ENCODE measurements around the gene ARPC1B. TPM values are rescaled to one million over a fixed set of nuclear protein-coding genes. Genes with fewer than 3 reads are reported as not detected.
"Not testable (repeated sequence)": the region's sequence is repeated elsewhere in the genome, so short reads cannot be mapped to it uniquely, and the experiment has no call there.

The ARPC1B gene
- polyA plus RNA-seq, 1 donor = 73.1 TPM

DNA sequence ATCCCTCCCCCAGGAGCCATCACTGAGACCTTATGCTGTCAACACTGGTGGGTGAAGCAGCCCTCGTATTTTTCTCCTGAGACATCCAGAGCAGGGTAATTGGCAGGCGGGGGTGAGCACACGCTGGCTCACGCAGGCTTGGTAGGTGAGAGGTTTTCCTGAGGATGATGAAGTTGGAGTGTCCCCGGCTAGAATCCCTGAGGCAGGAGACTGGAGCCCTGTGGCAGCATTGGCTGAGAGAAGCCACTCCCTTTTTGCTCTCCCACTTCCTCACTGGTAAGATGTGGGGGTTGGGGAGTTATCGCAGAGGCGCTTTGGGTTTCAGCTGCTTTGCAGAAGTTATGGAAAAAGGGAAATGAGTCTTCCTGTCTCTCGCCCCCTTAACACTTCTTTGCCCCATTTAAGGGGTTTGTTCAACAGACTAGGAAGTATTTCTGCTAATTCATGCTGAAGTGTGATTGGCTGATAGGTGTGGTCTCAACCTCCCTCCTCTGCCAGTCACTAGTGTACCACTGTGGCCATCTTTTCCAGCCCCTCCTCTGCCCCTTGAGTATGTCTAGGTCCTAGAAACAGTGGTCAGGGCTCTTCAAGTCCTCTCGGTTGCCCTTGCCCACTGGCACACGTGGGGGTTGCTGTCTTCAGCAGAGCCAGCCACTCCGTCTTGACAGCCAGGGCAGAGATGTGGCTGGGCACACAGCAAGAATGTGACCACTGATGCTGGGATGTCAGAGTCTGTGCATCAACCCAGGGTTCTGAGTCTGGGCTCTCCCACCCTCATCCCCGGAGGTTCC is 5.7 kb downstream of the ARPC1B start:
- peaks cover 6% of the 10 kb centered on the region for H3K36me3 ChIP-seq (ENCODE audit: control insufficient read depth, insufficient read depth, low read length)
- H3K4me1 ChIP-seq (ENCODE audit: control insufficient read depth, insufficient read depth, low read length) = peaks cover 11% of the 10 kb centered on the region
- no peaks in the 10 kb centered on the region for H3K9me3 ChIP-seq (ENCODE audit: control insufficient read depth, low read depth, low read length)
- no peaks in the 10 kb centered on the region for H3K27me3 ChIP-seq (ENCODE audit: control insufficient read depth, insufficient read depth, low read length)
- no peak overlapping the region for H3K4me3 ChIP-seq (ENCODE audit: low read length)
- no peak for DNase-seq
- no CpG with 5 or more reads among the region's 12 CpGs for WGBS (ENCODE audit: insufficient coverage, low lambda C conversion rate)
- H3K27ac ChIP-seq (ENCODE audit: low read length) = no peak overlapping the region

DNA sequence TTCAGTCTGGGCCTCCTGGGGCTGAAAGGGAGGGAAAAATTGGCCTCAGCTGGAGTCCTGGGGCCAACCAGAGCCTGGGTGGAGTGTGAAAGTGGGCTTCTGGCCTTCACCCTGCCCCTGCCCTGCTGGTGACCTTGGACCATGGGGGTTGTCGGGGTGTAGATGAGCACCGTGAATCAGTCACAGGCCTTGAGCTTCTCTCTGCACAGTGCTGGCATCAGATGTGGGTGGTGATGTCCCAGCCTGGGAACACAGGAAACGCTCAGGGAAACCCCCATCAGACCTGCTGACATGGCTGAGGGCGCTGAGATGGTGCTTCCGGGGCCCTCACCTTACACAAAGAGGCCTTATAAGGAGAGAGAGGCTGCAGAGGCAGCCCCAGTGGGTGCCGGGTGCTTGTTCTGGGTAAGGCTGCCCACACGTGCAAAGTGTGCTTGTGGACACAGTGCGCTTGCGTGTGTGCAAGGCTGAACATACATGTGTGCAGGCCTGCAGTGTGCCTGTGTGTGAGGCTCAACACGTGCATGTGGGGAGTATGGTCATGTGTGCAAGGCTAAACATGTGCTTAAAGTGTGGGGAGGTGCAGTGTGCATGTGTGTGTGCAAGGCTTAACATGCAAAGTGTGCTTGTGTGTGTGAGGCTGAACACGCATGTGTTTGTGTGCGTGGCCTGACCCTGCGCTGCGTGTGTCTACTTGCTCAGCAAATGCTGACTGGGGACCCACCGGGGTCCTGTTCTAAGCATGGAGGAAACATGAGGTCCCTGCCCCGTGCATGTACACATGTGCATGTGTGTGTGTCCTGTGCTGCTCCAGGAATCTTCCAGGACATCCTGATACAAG is 6.5 kb downstream of the ARPC1B start:
- no CpG with 5 or more reads among the region's 16 CpGs for WGBS (ENCODE audit: insufficient coverage, low lambda C conversion rate)
- H3K4me1 ChIP-seq (ENCODE audit: control insufficient read depth, insufficient read depth, low read length) = peaks cover 6% of the 10 kb centered on the region

DNA sequence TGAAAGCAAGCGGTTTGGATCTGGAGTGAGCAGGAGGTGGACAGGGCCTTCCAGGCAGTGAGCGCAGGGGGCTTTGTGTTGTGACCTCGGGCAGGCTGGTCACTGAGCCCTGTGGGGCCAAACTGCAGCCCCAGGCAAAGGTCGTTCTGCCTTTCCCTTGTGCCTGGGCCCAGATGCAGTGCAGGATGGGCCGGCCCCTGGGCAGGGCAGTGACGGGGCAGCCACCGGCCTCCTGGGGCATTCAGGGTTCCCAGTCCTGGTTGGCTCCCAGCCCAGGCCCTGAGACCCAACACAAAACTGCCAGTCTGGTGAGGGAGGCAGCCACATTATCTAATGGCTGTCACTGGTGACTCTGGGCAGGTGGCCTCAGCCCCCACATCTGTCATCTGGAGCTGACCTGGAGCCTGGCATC is 7.1 kb downstream of the ARPC1B start:
- H3K27me3 ChIP-seq (ENCODE audit: control insufficient read depth, insufficient read depth, low read length) = no peaks in the 10 kb centered on the region
- H3K9me3 ChIP-seq (ENCODE audit: control insufficient read depth, low read depth, low read length) = no peaks in the 10 kb centered on the region
- H3K36me3 ChIP-seq (ENCODE audit: control insufficient read depth, insufficient read depth, low read length) = peaks cover 11% of the 10 kb centered on the region
- WGBS (ENCODE audit: insufficient coverage, low lambda C conversion rate) = no CpG with 5 or more reads among the region's 7 CpGs
- no peak for DNase-seq
- no peak overlapping the region for H3K27ac ChIP-seq (ENCODE audit: low read length)
- no peak overlapping the region for H3K4me3 ChIP-seq (ENCODE audit: low read length)
- H3K4me1 ChIP-seq (ENCODE audit: control insufficient read depth, insufficient read depth, low read length) = peaks cover 4% of the 10 kb centered on the region

More for the DNA sequence above, 6.5 kb downstream of the ARPC1B start:
- H3K4me3 ChIP-seq (ENCODE audit: low read length) = no peak overlapping the region
- H3K27ac ChIP-seq (ENCODE audit: low read length) = no peak overlapping the region
- H3K9me3 ChIP-seq (ENCODE audit: control insufficient read depth, low read depth, low read length) = no peaks in the 10 kb centered on the region
- H3K36me3 ChIP-seq (ENCODE audit: control insufficient read depth, insufficient read depth, low read length) = peaks cover 6% of the 10 kb centered on the region
- no peak for DNase-seq
- no peaks in the 10 kb centered on the region for H3K27me3 ChIP-seq (ENCODE audit: control insufficient read depth, insufficient read depth, low read length)

DNA sequence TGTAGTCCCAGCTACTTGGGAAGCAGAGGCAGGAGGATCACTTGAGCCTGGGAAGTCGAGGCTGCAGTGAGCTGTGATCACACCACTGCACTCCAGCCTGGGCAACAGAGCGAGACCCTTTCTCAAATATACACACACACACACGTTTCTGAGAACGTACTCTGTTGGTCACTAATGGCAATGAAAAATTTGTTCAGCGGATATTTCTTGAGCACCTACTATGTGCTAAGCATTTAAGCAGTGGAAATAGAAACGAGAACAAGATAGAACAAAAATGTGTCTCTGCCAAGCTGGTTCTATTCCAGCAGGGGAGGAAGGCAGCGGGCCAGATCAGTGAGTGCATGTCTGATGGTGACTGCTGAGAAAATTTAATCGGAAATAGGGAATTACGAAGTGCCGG is 8.7 kb downstream of the ARPC1B start:
- no CpG with 5 or more reads among the region's 10 CpGs for WGBS (ENCODE audit: insufficient coverage, low lambda C conversion rate)
- Histone ChIP-seq H3K4me1 (ENCODE audit: control insufficient read depth, insufficient read depth, low read length) (peaks cover 4% of the 10 kb centered on the region), H3K36me3 (ENCODE audit: control insufficient read depth, insufficient read depth, low read length) (peaks cover 14% of the 10 kb centered on the region), H3K27me3 (ENCODE audit: control insufficient read depth, insufficient read depth, low read length) (no peaks in the 10 kb centered on the region), H3K4me3 (ENCODE audit: low read length) (no peak overlapping the region), H3K27ac (ENCODE audit: low read length) (no peak overlapping the region), H3K9me3 (ENCODE audit: control insufficient read depth, low read depth, low read length) (no peaks in the 10 kb centered on the region)
- no peak for DNase-seq

DNA sequence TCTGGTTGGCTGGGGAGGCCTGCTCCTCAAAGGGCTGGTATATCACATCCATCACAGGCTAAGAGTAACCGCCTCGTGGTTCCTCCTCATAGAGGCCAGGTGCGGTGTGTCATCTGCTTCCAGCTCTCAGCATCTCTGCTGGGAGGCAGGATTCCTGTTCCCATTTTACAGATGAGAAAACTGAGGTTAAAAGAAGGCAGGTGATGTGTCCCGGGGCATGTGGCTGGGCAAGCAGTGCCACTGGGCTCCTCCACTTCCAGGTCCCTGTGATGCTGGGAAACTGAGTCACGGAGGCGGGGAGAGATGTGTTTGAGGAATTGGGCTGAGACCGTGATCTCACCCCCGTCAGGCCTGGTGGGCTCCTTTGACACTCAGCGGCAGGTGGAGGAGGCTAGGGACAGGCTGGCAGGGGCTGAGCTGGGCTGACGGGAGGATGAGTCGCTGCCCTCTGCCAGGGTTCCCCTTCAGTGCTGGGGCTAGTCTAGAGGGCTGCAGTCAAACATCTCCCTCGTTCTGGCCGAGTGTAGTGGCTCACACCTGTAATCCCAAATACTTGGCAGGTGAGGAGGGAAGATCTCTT is 9.4 kb downstream of the ARPC1B start:
- Histone ChIP-seq H3K4me1 (ENCODE audit: control insufficient read depth, insufficient read depth, low read length) (peaks cover 4% of the 10 kb centered on the region), H3K4me3 (ENCODE audit: low read length) (no peak overlapping the region), H3K27ac (ENCODE audit: low read length) (no peak overlapping the region), H3K36me3 (ENCODE audit: control insufficient read depth, insufficient read depth, low read length) (peaks cover 17% of the 10 kb centered on the region), H3K27me3 (ENCODE audit: control insufficient read depth, insufficient read depth, low read length) (no peaks in the 10 kb centered on the region), H3K9me3 (ENCODE audit: control insufficient read depth, low read depth, low read length) (no peaks in the 10 kb centered on the region)
- no peak for DNase-seq
- no CpG with 5 or more reads among the region's 13 CpGs for WGBS (ENCODE audit: insufficient coverage, low lambda C conversion rate)

DNA sequence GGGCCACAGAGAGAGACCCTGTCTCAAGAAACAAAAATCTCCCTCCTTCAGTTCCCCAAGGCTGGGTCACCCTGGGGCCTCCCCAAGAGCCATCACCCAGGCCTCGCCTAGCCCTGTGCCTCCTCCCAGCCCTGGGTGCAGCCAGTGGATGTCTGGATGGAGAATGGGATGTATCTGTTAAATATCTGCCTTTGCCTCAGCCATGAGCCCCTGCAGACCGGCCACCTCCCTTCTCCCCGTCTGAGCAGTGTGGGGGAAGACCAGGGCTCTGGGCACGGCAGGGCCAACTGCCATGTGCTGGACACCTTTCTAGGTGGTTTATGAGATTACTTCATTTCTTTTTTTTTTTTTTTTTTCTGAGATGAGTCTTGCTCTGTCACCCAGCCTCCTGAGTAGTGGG is 10.0 kb downstream of the ARPC1B start:
- no peaks in the 10 kb centered on the region for H3K27me3 ChIP-seq (ENCODE audit: control insufficient read depth, insufficient read depth, low read length)
- H3K4me1 ChIP-seq (ENCODE audit: control insufficient read depth, insufficient read depth, low read length) = peaks cover 4% of the 10 kb centered on the region
- H3K36me3 ChIP-seq (ENCODE audit: control insufficient read depth, insufficient read depth, low read length) = peaks cover 21% of the 10 kb centered on the region
- no peak for DNase-seq
- no peak overlapping the region for H3K4me3 ChIP-seq (ENCODE audit: low read length)
- H3K9me3 ChIP-seq (ENCODE audit: control insufficient read depth, low read depth, low read length) = no peaks in the 10 kb centered on the region
- WGBS (ENCODE audit: insufficient coverage, low lambda C conversion rate) = no CpG with 5 or more reads among the region's 4 CpGs
- H3K27ac ChIP-seq (ENCODE audit: low read length) = no peak overlapping the region

DNA sequence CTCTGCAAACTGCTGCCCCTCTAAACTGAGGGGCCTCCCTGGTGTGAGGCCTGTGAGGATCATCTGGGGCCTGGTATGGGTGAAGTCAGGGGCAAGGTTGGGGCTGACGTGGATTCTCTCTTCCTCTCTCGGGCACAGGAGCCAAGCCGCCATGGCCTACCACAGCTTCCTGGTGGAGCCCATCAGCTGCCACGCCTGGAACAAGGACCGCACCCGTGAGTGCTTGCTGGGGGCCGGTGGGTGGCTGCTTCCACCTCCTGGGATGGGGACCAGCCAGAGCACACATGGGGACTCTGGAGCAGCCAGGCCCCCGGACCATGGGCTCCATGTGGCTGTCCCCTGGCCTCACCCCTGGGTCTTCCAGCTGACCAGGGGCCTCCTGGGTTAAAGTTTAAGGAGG is 11.0 kb downstream of the ARPC1B start:
- Histone ChIP-seq H3K4me1 (ENCODE audit: control insufficient read depth, insufficient read depth, low read length) (peaks cover 2% of the 10 kb centered on the region), H3K4me3 (ENCODE audit: low read length) (no peak overlapping the region), H3K36me3 (ENCODE audit: control insufficient read depth, insufficient read depth, low read length) (peaks cover 30% of the 10 kb centered on the region), H3K27ac (ENCODE audit: low read length) (no peak overlapping the region), H3K27me3 (ENCODE audit: control insufficient read depth, insufficient read depth, low read length) (no peaks in the 10 kb centered on the region), H3K9me3 (ENCODE audit: control insufficient read depth, low read depth, low read length) (no peaks in the 10 kb centered on the region)
- 100% methylated on average over 1 of the region's 8 CpGs for WGBS (ENCODE audit: insufficient coverage, low lambda C conversion rate)
- no peak for DNase-seq

DNA sequence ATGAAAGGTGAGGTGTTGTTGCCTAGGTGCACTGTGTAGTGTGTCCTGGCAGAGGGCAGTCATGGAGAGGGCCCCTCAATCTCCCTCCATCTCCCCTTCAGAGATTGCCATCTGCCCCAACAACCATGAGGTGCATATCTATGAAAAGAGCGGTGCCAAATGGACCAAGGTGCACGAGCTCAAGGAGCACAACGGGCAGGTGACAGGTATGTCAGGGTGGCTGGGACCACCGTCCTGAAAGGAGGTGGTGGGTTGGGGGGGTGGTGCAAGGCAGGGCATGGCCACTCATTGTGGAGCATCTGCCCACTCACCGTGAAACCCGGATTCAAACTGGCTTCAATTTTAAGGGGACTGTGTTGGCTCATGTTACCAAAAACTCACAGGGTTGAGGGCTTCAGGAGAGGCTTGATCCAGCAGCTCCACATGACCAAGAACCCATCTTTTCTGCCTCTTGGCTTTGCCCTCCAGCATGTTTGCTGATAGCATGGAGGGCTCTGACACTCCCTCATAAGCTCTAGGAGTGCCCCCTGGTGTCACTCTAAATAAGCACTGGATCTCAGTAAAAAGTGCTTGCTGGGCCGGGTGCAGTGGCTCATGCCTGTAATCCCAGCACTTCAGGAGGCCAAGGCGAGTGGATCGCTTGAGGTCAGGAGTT is 12.2 kb downstream of the ARPC1B start:
- no peaks in the 10 kb centered on the region for H3K9me3 ChIP-seq (ENCODE audit: control insufficient read depth, low read depth, low read length)
- peaks cover 38% of the 10 kb centered on the region for H3K36me3 ChIP-seq (ENCODE audit: control insufficient read depth, insufficient read depth, low read length)
- no peak overlapping the region for H3K4me3 ChIP-seq (ENCODE audit: low read length)
- H3K27ac ChIP-seq (ENCODE audit: low read length) = no peak overlapping the region
- WGBS (ENCODE audit: insufficient coverage, low lambda C conversion rate) = no CpG with 5 or more reads among the region's 9 CpGs
- H3K4me1 ChIP-seq (ENCODE audit: control insufficient read depth, insufficient read depth, low read length) = no peaks in the 10 kb centered on the region
- no peak for DNase-seq
- no peaks in the 10 kb centered on the region for H3K27me3 ChIP-seq (ENCODE audit: control insufficient read depth, insufficient read depth, low read length)

DNA sequence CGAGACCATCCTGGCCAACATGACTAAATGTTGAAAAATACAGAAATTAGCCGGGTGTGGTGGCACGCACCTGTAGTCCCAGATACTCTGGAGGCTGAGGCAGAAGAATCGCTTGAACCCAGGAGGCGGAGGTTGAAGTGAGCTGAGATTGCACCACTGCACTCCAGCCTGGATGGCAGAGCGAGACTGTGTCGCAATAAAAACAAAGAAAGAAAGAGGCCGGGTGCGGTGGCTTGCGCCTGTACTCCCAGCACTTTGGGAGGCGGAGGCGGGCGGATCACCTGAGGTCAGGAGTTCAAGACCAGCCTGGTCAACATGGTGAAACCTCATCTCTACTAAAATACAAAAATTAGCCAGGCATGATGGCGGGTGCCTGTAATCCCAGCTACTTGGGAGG is 12.7 kb downstream of the ARPC1B start:
- peaks cover 38% of the 10 kb centered on the region for H3K36me3 ChIP-seq (ENCODE audit: control insufficient read depth, insufficient read depth, low read length)
- not testable (repeated sequence) for H3K27ac ChIP-seq (ENCODE audit: low read length); H3K9me3 ChIP-seq (ENCODE audit: control insufficient read depth, low read depth, low read length); H3K4me1 ChIP-seq (ENCODE audit: control insufficient read depth, insufficient read depth, low read length); H3K4me3 ChIP-seq (ENCODE audit: low read length); H3K27me3 ChIP-seq (ENCODE audit: control insufficient read depth, insufficient read depth, low read length); DNase-seq
- WGBS (ENCODE audit: insufficient coverage, low lambda C conversion rate) = no CpG with 5 or more reads among the region's 14 CpGs

DNA sequence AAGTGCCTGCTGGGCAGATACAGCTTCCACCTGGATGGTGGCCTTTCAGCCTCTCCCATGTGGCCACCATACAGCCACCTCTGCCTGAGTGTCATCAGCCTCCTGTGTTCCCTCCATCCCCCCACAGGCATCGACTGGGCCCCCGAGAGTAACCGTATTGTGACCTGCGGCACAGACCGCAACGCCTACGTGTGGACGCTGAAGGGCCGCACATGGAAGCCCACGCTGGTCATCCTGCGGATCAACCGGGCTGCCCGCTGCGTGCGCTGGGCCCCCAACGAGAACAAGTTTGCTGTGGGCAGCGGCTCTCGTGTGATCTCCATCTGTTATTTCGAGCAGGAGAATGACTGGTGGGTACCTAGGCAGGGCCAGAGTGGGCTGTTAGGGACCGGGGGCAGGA is 13.4 kb downstream of the ARPC1B start:
- Histone ChIP-seq H3K27me3 (ENCODE audit: control insufficient read depth, insufficient read depth, low read length) (no peaks in the 10 kb centered on the region), H3K9me3 (ENCODE audit: control insufficient read depth, low read depth, low read length) (no peaks in the 10 kb centered on the region), H3K27ac (ENCODE audit: low read length) (no peak overlapping the region), H3K4me1 (ENCODE audit: control insufficient read depth, insufficient read depth, low read length) (peaks cover 5% of the 10 kb centered on the region), H3K36me3 (ENCODE audit: control insufficient read depth, insufficient read depth, low read length) (peaks cover 38% of the 10 kb centered on the region), H3K4me3 (ENCODE audit: low read length) (no peak overlapping the region)
- DNase-seq = no peak
- no CpG with 5 or more reads among the region's 20 CpGs for WGBS (ENCODE audit: insufficient coverage, low lambda C conversion rate)

Measured in large intestine (tissue), 3 donors.